Lung (tissue), 12 donors: Measurements from ENCODE around the gene SPINT4. TPM values are rescaled to one million over a fixed set of nuclear protein-coding genes. Genes with fewer than 3 reads are reported as not detected.

Experiments
- ATAC-seq: fragments of 200-7000 bp; cut with Tn5 transposase; one replicate; pipeline ENCODE4 v1.9.1; 2020; ENCODE audit warnings: moderate number of reproducible peaks; ENCODE audit not compliant: insufficient read depth, low FRiP score
- DNase-seq, 3 donors: peaks; one replicate each; pipeline ENCODE4 v3.0.0-alpha.2; 2013 to 2017
- H3K27ac ChIP-seq, 2 donors: one replicate each; pipeline ENCODE4 v1.5.1; 2013; ENCODE audit warnings: mild to moderate bottlenecking in 2 of 2, moderate library complexity in 2 of 2, control low read depth in 1 of 2, inconsistent platforms in 1 of 2, low read depth in 1 of 2, low read length in 1 of 2
- H3K27me3 ChIP-seq, 3 donors: one replicate each; pipeline ENCODE4 v1.5.1; 2013; ENCODE audit warnings: low read length in 2 of 3; ENCODE audit not compliant: control insufficient read depth in 3 of 3, insufficient read depth in 3 of 3
- H3K36me3 ChIP-seq, 4 donors: one replicate each; pipeline ENCODE4 v1.5.1; 2013; ENCODE audit warnings: low read length in 4 of 4, mild to moderate bottlenecking in 1 of 4, moderate library complexity in 1 of 4; ENCODE audit not compliant: control insufficient read depth in 4 of 4, insufficient read depth in 4 of 4
- H3K4me1 ChIP-seq, 5 donors: one replicate each; pipeline ENCODE4 v1.5.1; 2013; ENCODE audit warnings: low read length in 5 of 5, mild to moderate bottlenecking in 2 of 5, moderate library complexity in 1 of 5; ENCODE audit not compliant: control insufficient read depth in 5 of 5, insufficient read depth in 5 of 5
- H3K4me3 ChIP-seq: one replicate; pipeline ENCODE4 v1.5.1; 2013; ENCODE audit warnings: mild to moderate bottlenecking, control low read depth, moderate library complexity
- H3K9ac ChIP-seq, 2 donors: one replicate each; pipeline ENCODE4 v1.5.1; 2013; ENCODE audit warnings: low read length in 2 of 2, control low read depth in 1 of 2; ENCODE audit not compliant: insufficient read depth in 1 of 2
- H3K9me3 ChIP-seq, 4 donors: one replicate each; pipeline ENCODE4 v1.5.1; 2013; ENCODE audit warnings: low read length in 3 of 4, mild to moderate bottlenecking in 1 of 4, moderate library complexity in 1 of 4; ENCODE audit not compliant: control insufficient read depth in 4 of 4, insufficient read depth in 3 of 4
- WGBS, 2 donors: extraction: QIAGEN DNeasy Blood & Tissue Kit; methylation state at CpG; one replicate each; pipeline ENCODE4 v1.1.7; 2013; 5-methylcytosine and 5-hydroxymethylcytosine counted together
- polyA plus RNA-seq, 2 donors: library from polyadenylated mRNA; stranded (reverse); fragments of 200-250 nt; gene quantifications; one replicate each; pipeline ENCODE4 v1.2.1, GENCODE V29; 2013
- total RNA-seq, 2 donors: library from RNA; depleted of rRNA in 1 of 2; stranded (reverse); fragments of >200 nt in 1 of 2; gene quantifications; one replicate each; pipeline ENCODE4 v1.2.1, GENCODE V29; 2014 to 2021
- TF ChIP-seq, protein P1 (sequence below): IDR thresholded peaks from 2 replicates; pipeline ENCODE4 v1.5.1; 2012; ENCODE audit warnings: mild to moderate bottlenecking; ENCODE audit errors: control extremely low read depth, extremely low read depth
- donor health status: control.
- donor health status: control.
- donor health status: Bipolar disorder and iron deficiency.
- donor health status: healthy.
- donor health status: DM: yes; HTN: yes; CAD: no.

The SPINT4 gene
- total and polyA plus RNA-seq, 4 donors: not detected

DNA sequence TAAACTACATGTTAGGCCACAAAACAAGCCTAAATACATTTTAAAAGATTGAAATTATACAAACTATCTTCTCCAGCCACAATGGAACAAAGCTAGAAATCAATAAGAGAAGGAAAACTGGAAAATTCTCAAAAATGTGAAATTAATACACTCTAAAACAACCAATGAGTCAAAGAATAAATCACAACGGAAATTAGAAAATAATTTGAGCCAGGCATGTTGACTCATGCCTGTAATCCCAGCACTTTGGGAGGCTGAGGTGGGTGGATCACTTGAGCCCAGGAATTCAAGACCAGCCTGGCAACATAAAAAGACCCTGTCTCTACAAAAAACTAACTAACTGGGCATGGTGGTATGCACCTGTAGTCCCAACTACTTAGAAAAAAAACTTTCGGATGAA lies 26.7 kb upstream of the SPINT4 start:
- TF ChIP-seq, protein P1, sequence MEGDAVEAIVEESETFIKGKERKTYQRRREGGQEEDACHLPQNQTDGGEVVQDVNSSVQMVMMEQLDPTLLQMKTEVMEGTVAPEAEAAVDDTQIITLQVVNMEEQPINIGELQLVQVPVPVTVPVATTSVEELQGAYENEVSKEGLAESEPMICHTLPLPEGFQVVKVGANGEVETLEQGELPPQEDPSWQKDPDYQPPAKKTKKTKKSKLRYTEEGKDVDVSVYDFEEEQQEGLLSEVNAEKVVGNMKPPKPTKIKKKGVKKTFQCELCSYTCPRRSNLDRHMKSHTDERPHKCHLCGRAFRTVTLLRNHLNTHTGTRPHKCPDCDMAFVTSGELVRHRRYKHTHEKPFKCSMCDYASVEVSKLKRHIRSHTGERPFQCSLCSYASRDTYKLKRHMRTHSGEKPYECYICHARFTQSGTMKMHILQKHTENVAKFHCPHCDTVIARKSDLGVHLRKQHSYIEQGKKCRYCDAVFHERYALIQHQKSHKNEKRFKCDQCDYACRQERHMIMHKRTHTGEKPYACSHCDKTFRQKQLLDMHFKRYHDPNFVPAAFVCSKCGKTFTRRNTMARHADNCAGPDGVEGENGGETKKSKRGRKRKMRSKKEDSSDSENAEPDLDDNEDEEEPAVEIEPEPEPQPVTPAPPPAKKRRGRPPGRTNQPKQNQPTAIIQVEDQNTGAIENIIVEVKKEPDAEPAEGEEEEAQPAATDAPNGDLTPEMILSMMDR: no peak
- Histone ChIP-seq H3K27ac (no peak overlapping the region), H3K9ac (no peak overlapping the region), H3K9me3 (no peaks in the 10 kb centered on the region), H3K36me3 (no peaks in the 10 kb centered on the region), H3K4me1 (no peaks in the 10 kb centered on the region), H3K27me3 (no peaks in the 10 kb centered on the region), H3K4me3 (no peak overlapping the region)
- no peak for ATAC-seq
- no peak for DNase-seq
- 92 to 96% methylated on average over 2 of the region's 2 CpGs for WGBS, 2 donors

GRCh38 chr20:45701104-45701503 lies 21.0 kb upstream of the SPINT4 start:
- Histone ChIP-seq H3K9ac (no peak overlapping the region), H3K4me3 (no peak overlapping the region), H3K27me3 (no peaks in the 10 kb centered on the region), H3K4me1 (peaks cover 0 to 2% (median 0%) of the 10 kb centered on the region in 5 donors), H3K27ac (no peak overlapping the region), H3K9me3 (peaks cover 0 to 2% (median 0%) of the 10 kb centered on the region in 4 donors), H3K36me3 (no peaks in the 10 kb centered on the region)
- TF ChIP-seq, protein P1: no peak
- DNase-seq (no peak), ATAC-seq (no peak)
- 60 to 80% methylated on average over 4 of the region's 4 CpGs for WGBS, 2 donors

DNA sequence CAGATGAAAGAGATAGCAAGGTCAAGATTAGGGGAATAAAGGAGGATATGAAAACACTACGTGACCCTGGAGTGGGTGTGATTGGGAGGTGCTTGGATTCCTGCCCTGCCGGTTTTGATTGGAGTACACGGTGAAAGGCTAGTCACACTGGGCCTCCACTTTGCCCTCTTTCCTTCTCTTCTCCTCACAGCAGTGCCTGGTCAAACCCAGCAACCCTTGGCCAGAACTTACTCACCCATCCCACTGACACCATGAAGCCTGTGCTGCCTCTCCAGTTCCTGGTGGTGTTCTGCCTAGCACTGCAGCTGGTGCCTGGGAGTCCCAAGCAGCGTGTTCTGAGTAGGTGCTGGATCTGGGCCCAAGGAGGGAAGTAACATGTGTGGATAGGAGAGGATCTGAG lies 20.3 kb upstream of the SPINT4 start, which contains the start of gene WFDC13:
TSS of gene WFDC13 (plus strand) at position 166 of the 400 bp plus-strand sequence. CDS start at position 252, 86 bp downstream.
- Histone ChIP-seq H3K27me3 (no peaks in the 10 kb centered on the region), H3K36me3 (no peaks in the 10 kb centered on the region), H3K27ac (no peak within 1 kb of the TSS), H3K4me3 (no peak within 1 kb of the TSS), H3K9me3 (peaks cover 0 to 2% (median 0%) of the 10 kb centered on the region in 4 donors), H3K4me1 (peaks cover 0 to 2% (median 0%) of the 10 kb centered on the region in 5 donors), H3K9ac (no peak within 1 kb of the TSS)
- TF ChIP-seq, protein P1: no peak
- whole genome bisulfite sequencing, 2 donors: 74 to 81% methylated on average over 4 of the region's 4 CpGs
- DNase-seq: no peak
- no peak for ATAC-seq
